B cell (primary cell): Measurements from ENCODE around the gene PPP1R26. TPM values are rescaled to one million over a fixed set of nuclear protein-coding genes. Genes with fewer than 3 reads are reported as not detected.
A peak's percentile ranks its signal among the peaks of the same experiment; 100 is the strongest.

Experiments
- ATAC-seq: fragments of 200-7000 bp; cut with Tn5 transposase; one replicate; pipeline ENCODE4 v1.10.0; 2021; ENCODE audit warnings: low read depth, mild to moderate bottlenecking, moderate number of reproducible peaks, moderate library complexity
- CTCF ChIA-PET: fragments of 350-600 bp; sonication (Branson Sonifier 250); formaldehyde crosslinking; loops from one replicate; lab custom pipeline; 2021; ENCODE audit warnings: antibody characterized with exemption, inconsistent platforms; lab: Charles Lee
- POLR2A ChIA-PET: fragments of 350-600 bp; sonication (Branson Sonifier 250); formaldehyde crosslinking; loops from one replicate; lab custom pipeline; 2021; ENCODE audit warnings: antibody characterized with exemption; lab: Charles Lee
- DNase-seq: peaks from one replicate; pipeline ENCODE4 v3.0.0; 2013
- H2AFZ ChIP-seq: 2 replicates; pipeline ENCODE4 v1.6.1; 2012; ENCODE audit warnings: mild to moderate bottlenecking, low read depth, low read length; ENCODE audit not compliant: insufficient read depth, poor library complexity, severe bottlenecking
- H3K27ac ChIP-seq, 2 donors: 1 replicate in 1 of 2; 2 replicates in 1 of 2; pipeline ENCODE4 v1.5.1; 2012 to 2013; ENCODE audit warnings: low read length in 2 of 2, mild to moderate bottlenecking in 2 of 2, moderate library complexity in 1 of 2
- H3K27me3 ChIP-seq, 4 experiments: fragments of 200-600 bp in 1 of 4; sonication (generic) in 1 of 4; replicated peaks in 1 of 4; 1 replicate in 2 of 4; 2 replicates in 2 of 4; pipeline versions ENCODE4 v1.6.1 to v1.7.0; 2013 to 2016; ENCODE audit warnings: low read length in 3 of 4, mild to moderate bottlenecking in 2 of 4, mixed read lengths in 1 of 4, moderate library complexity in 1 of 4; ENCODE audit not compliant: insufficient read depth in 4 of 4, control insufficient read depth in 3 of 4; ENCODE audit errors: control extremely low read depth in 1 of 4
- H3K36me3 ChIP-seq, 2 experiments: replicated peaks in 1 of 2; 1 replicate in 1 of 2; 2 replicates in 1 of 2; pipeline versions ENCODE4 v1.6.1 to v1.7.1; 2013; ENCODE audit warnings: low read length in 1 of 2; ENCODE audit not compliant: insufficient read depth in 2 of 2, control insufficient read depth in 1 of 2; ENCODE audit errors: control extremely low read depth in 1 of 2, extremely low read depth in 1 of 2
- H3K4me1 ChIP-seq, 2 donors: fragments of 200-600 bp in 1 of 2; sonication (generic) in 1 of 2; 1 replicate in 1 of 2; 2 replicates in 1 of 2; pipeline versions ENCODE4 v1.5.1 to v1.6.1; 2013 to 2017; ENCODE audit warnings: low read length in 2 of 2; ENCODE audit not compliant: control insufficient read depth in 2 of 2, insufficient read depth in 2 of 2
- H3K4me2 ChIP-seq: replicated peaks from 2 replicates; pipeline ENCODE3; 2012; ENCODE audit warnings: mild to moderate bottlenecking, low read depth, low read length; ENCODE audit not compliant: poor library complexity, severe bottlenecking
- H3K4me3 ChIP-seq, 5 experiments: fragments of 200-600 bp in 1 of 5; sonication (generic) in 1 of 5; 1 replicate in 3 of 5; 2 replicates in 2 of 5; pipeline versions ENCODE4 v1.5.1 to v1.7.0; 2011 to 2016; ENCODE audit warnings: low read length in 4 of 5, mild to moderate bottlenecking in 4 of 5, low read depth in 2 of 5, control low read depth in 1 of 5, moderate library complexity in 1 of 5; ENCODE audit not compliant: insufficient read depth in 1 of 5; ENCODE audit errors: control extremely low read depth in 1 of 5, extremely low read depth in 1 of 5
- H3K79me2 ChIP-seq: fragments of 200-600 bp; sonication (generic); one replicate; pipeline ENCODE4 v1.6.0; 2016; ENCODE audit warnings: low read length; ENCODE audit not compliant: control insufficient read depth, insufficient read depth
- H3K9ac ChIP-seq: fragments of 200-600 bp; sonication (generic); 2 replicates; pipeline ENCODE4 v1.6.1; 2017; ENCODE audit warnings: mild to moderate bottlenecking, low read length, moderate library complexity
- H3K9me3 ChIP-seq, 3 donors: one replicate each; pipeline versions ENCODE4 v1.6.1 to v1.7.1; 2013; ENCODE audit warnings: low read length in 2 of 3; ENCODE audit not compliant: control insufficient read depth in 2 of 3, insufficient read depth in 1 of 3; ENCODE audit errors: control extremely low read depth in 1 of 3
- H4K20me1 ChIP-seq: 2 replicates; pipeline ENCODE4 v1.6.0; 2012; ENCODE audit warnings: mild to moderate bottlenecking, low read length; ENCODE audit not compliant: insufficient read depth, control insufficient read depth, poor library complexity, severe bottlenecking
- H3K27ac Mint-ChIP-seq: one replicate; pipeline ENCODE4 v1.8.0; 2021; ENCODE audit warnings: mixed read lengths
- H3K27me3 Mint-ChIP-seq: one replicate; pipeline ENCODE4 v1.8.0; 2021; ENCODE audit warnings: mixed read lengths
- H3K4me1 Mint-ChIP-seq: one replicate; pipeline ENCODE4 v1.8.0; 2021; ENCODE audit warnings: mixed read lengths
- H3K4me3 Mint-ChIP-seq: one replicate; pipeline ENCODE4 v1.8.0; 2021; ENCODE audit warnings: mixed read lengths
- H3K9me3 Mint-ChIP-seq: one replicate; pipeline ENCODE4 v1.8.0; 2022; ENCODE audit warnings: mixed read lengths; ENCODE audit not compliant: insufficient read depth
- EZH2 ChIP-seq: IDR thresholded peaks from 2 replicates; pipeline ENCODE4 v1.6.1; 2012; ENCODE audit warnings: borderline replicate concordance, low read depth, mild to moderate bottlenecking, moderate library complexity, low read length; ENCODE audit not compliant: insufficient read depth, poor library complexity, severe bottlenecking
- WGBS: methylation state at CpG from one replicate; pipeline ENCODE4 v1.1.5; 2013; ENCODE audit warnings: missing lambda C conversion rate; ENCODE audit not compliant: insufficient coverage; 5-methylcytosine and 5-hydroxymethylcytosine counted together
- intact Hi-C: fragments of 100-400 bp; cut with micrococcal nuclease; formaldehyde crosslinking; loops from one replicate; pipeline ENCODE4 v1.10.0; 2022
- polyA plus RNA-seq: library from polyadenylated mRNA; depleted of rRNA; stranded (reverse); fragments of >200 nt; gene quantifications from 2 replicates; pipeline ENCODE4 v1.2.3, GENCODE V29; 2012
- total RNA-seq, 2 donors: library from RNA; stranded (reverse); fragments of 120-200 nt in 1 of 2; gene quantifications; 1 replicate in 1 of 2; 2 replicates in 1 of 2; pipeline versions ENCODE4 v1.2.3 to v1.2.4, GENCODE V29; 2013 to 2022
- TF ChIP-seq, protein P1 (sequence below): fragments of 200-600 bp; IDR thresholded peaks from one replicate; pipeline ENCODE4 v1.8.0; 2022; ENCODE audit warnings: antibody characterized with exemption, mild to moderate bottlenecking

PPP1R26 gene
- total and polyA plus RNA-seq, 2 donors (not counting 1 experiment from before 2014, with no cell fraction given) = 1.9 to 7.8 TPM

DNA sequence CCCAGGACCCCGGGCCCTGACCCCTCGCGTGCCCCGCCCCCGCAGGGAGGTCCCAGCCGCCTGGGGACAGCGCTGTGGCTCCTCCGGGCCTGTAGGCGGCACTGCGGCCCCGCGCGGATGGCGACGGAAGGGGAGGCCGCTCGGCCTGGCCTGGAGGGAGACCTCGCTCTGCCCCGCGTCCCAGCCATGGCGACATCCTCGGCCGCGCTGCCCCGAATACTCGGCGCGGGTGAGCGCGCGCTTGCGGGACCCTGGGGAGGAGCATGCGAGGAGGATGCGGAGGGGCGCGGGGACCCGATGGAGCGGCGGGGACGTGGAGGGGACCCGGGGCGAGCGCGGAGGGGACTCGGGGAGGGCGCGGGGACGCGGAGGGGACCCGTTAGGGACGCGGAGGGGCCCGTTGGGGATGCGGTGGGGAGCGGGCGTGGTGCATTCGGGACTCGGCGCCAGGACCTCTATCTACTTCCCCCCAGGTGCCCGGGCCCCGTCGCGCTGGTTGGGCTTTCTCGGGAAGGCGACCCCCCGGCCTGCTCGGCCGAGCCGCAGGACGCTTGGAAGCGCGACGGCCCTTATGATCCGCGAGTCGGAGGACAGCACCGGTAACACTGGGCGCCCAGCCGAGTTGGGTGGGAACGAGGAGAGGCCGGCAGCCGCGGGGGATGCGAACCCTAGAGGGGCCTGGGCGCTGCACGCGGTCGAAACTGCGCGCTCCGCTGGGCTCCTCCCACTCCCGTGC, 21.1 kb downstream of the PPP1R26 start, which contains the start of gene MRPS2:
Gene MRPS2 (plus strand): TSS at position 158 of the 736 bp plus-strand sequence. CDS start 29 bp downstream, at position 187.
- peaks cover 26% of the 10 kb centered on the region for H3K4me1 Mint-ChIP-seq
- H3K27ac Mint-ChIP-seq = peak within 1 kb of the TSS; percentile 92
- Histone ChIP-seq H3K27ac (peak within 1 kb of the TSS; percentile 12 to 82), H3K27me3 (peaks cover 0 to 10% (median 0%) of the 10 kb centered on the region in 4 experiments), H2AFZ (peak within 1 kb of the TSS; percentile 85), H3K36me3 (peaks cover 0 to 24% of the 10 kb centered on the region in 2 experiments), H3K4me2 (peak within 1 kb of the TSS; percentile 98), H3K4me3 (peak within 1 kb of the TSS; percentile 80 to 94 (median 81)), H3K79me2 (peaks cover 29% of the 10 kb centered on the region), H3K9me3 (peaks cover 0 to 4% (median 0%) of the 10 kb centered on the region in 3 donors), H3K9ac (peak within 1 kb of the TSS; percentile 77), H4K20me1 (peaks cover 41% of the 10 kb centered on the region), H3K4me1 (peaks cover 14 to 29% of the 10 kb centered on the region in 2 donors)
- under 1% methylated on average over 88 of the region's 92 CpGs for WGBS
- ATAC-seq (peak; percentile 95), DNase-seq (peak; percentile 88)
- POLR2A ChIA-PET = no interaction called here
- no peaks in the 10 kb centered on the region for H3K9me3 Mint-ChIP-seq
- TF ChIP-seq, protein P1, sequence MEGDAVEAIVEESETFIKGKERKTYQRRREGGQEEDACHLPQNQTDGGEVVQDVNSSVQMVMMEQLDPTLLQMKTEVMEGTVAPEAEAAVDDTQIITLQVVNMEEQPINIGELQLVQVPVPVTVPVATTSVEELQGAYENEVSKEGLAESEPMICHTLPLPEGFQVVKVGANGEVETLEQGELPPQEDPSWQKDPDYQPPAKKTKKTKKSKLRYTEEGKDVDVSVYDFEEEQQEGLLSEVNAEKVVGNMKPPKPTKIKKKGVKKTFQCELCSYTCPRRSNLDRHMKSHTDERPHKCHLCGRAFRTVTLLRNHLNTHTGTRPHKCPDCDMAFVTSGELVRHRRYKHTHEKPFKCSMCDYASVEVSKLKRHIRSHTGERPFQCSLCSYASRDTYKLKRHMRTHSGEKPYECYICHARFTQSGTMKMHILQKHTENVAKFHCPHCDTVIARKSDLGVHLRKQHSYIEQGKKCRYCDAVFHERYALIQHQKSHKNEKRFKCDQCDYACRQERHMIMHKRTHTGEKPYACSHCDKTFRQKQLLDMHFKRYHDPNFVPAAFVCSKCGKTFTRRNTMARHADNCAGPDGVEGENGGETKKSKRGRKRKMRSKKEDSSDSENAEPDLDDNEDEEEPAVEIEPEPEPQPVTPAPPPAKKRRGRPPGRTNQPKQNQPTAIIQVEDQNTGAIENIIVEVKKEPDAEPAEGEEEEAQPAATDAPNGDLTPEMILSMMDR = peak; percentile 87
- TF ChIP-seq EZH2 = no peak
- no peaks in the 10 kb centered on the region for H3K27me3 Mint-ChIP-seq
- intact Hi-C loops = no loop called here
- CTCF ChIA-PET = interaction anchor here (1.0 kb wide), 2 partner anchors 20 to 24 kb away, joined by 4 read pairs; no protein-coding TSS in a partner anchor
- peak within 1 kb of the TSS; percentile 92 for H3K4me3 Mint-ChIP-seq
